ENCODE measurements around the gene NDUFV2. TPM values are rescaled to one million over a fixed set of nuclear protein-coding genes. Genes with fewer than 3 reads are reported as not detected.
A peak's percentile ranks its signal among the peaks of the same experiment; 100 is the strongest.

Gene NDUFV2
- total RNA-seq, 1 experiment from 2014 or later, result 211 TPM

DNA sequence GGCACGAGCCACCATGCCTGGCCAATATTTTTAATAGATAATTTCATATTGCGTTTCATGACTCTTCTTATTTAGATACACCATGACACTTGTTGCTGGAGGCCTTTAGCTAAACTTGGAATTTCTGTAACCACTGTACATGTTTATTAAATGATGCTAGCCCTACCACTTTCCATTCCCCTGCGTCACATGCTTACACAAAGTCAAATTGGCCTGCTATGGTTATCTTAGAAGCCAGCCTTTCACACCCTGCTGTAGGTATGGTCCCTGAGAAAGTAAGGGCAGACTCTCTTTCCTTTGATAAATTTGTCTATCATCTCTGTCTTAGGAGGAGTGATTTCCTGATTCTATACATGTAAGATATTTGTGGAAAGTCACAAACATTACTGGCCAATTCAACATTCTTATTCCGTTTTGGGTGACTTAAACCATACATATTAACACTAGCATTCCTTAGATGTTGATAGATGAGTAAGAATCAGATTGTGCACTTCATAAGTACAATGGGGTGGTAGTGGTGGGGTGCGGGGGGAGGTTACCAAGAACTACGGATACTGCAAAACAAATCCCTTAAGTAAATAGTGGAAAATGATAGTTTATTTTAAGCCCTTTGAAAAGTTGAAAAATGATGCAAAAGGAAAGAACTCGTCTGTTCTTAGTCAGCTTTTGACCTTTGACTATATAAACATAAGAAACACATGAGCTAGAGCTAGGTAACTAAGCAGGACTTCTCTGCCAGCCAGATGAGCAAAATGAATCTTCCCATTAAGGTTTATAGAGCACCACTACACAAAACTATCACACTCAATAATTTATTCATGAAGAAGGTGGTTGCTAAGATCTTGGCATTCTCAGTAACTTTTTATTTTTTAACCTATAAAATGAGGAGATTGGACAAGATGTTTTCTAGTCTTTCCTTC is 7.9 kb upstream of the NDUFV2 start:
- Mint-ChIP-seq H3K4me3 (ENCODE audit: unreplicated experiment) (peak overlapping the region; percentile 1), H3K9me3 (ENCODE audit: unreplicated experiment) (no peaks in the 10 kb centered on the region), H3K4me1 (ENCODE audit: low read depth, unreplicated experiment) (peaks cover 26% of the 10 kb centered on the region), H3K27me3 (ENCODE audit: insufficient read depth, unreplicated experiment) (no peaks in the 10 kb centered on the region), H3K36me3 (ENCODE audit: insufficient read depth, unreplicated experiment) (no peaks in the 10 kb centered on the region), H3K27ac (ENCODE audit: unreplicated experiment) (peak overlapping the region; percentile 81)
- intact Hi-C loops (cut with micrococcal nuclease; ENCODE audit: unreplicated experiment), result loop anchor here (1.0 kb wide), 1 partner anchor 8 kb away; the partner anchor contains the start of gene NDUFV2
- Histone ChIP-seq H3K27me3 (replicated peaks; ENCODE audit: control insufficient read depth, insufficient read depth, low read length) (no peaks in the 10 kb centered on the region), H3K9me3 (no peaks in the 10 kb centered on the region), H3K4me1 (peaks cover 37% of the 10 kb centered on the region), H3K36me3 (ENCODE audit: control insufficient read depth, insufficient read depth, low read length) (no peaks in the 10 kb centered on the region), H3K4me3 (ENCODE audit: low read depth, low read length) (no peak overlapping the region)
- DNase-seq, result peak in 1 of 2 experiments; percentile 25
- ChIA-PET POLR2A (no interaction called here), CTCF (interaction anchor here (1.6 kb wide), 1 partner anchor 9 kb away, joined by 5 read pairs; no protein-coding TSS in a partner anchor)
- TF ChIP-seq, protein P1, sequence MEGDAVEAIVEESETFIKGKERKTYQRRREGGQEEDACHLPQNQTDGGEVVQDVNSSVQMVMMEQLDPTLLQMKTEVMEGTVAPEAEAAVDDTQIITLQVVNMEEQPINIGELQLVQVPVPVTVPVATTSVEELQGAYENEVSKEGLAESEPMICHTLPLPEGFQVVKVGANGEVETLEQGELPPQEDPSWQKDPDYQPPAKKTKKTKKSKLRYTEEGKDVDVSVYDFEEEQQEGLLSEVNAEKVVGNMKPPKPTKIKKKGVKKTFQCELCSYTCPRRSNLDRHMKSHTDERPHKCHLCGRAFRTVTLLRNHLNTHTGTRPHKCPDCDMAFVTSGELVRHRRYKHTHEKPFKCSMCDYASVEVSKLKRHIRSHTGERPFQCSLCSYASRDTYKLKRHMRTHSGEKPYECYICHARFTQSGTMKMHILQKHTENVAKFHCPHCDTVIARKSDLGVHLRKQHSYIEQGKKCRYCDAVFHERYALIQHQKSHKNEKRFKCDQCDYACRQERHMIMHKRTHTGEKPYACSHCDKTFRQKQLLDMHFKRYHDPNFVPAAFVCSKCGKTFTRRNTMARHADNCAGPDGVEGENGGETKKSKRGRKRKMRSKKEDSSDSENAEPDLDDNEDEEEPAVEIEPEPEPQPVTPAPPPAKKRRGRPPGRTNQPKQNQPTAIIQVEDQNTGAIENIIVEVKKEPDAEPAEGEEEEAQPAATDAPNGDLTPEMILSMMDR (IDR thresholded peaks at IDR 0.05; ENCODE audit: insufficient read depth in 1 of 2, low read depth in 1 of 2, low read length in 1 of 2, severe bottlenecking in 1 of 2, unreplicated experiment in 1 of 2), result no peak
- BruUV-seq (replicated peaks), result no TSS peak

DNA sequence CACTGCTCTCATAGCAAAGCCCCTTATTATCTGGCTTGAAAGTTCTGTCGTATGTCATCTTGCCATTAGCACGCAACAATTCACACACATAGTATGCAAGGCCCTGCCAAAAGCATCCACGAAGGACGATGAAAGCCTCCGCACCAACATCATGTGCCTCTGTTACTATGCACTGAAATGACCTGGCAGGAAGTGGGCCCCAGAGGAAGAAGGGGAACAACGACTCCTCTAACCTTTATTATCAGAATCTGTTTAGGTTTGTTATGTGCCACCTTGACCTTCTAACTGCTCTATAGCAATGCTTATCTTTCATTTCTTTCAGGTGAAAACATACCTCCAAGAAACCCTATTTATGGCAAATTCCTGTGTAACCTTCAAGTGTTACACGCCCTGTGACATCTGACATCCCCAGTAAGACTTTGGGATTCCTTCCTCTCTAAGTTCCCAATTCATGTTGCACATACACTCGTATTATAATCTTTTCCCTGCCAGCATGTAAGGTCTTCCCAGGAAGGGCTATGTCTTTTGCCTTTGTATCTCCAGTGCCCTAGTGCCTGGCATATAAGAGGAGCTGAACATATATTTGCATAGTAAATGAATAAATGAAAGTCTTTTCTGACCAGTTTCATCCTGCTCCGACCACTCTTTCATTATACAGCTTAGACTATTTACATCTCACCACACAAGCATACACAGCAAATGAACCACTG is 7.0 kb upstream of the NDUFV2 start:
- H3K4me3 ChIP-seq (ENCODE audit: low read depth, low read length), result no peak overlapping the region
- no peaks in the 10 kb centered on the region for H3K27me3 ChIP-seq (replicated peaks; ENCODE audit: control insufficient read depth, insufficient read depth, low read length)
- Mint-ChIP-seq H3K4me1 (ENCODE audit: low read depth, unreplicated experiment) (peaks cover 26% of the 10 kb centered on the region), H3K36me3 (ENCODE audit: insufficient read depth, unreplicated experiment) (no peaks in the 10 kb centered on the region), H3K27me3 (ENCODE audit: insufficient read depth, unreplicated experiment) (no peaks in the 10 kb centered on the region), H3K4me3 (ENCODE audit: unreplicated experiment) (peak overlapping the region; percentile 1), H3K9me3 (ENCODE audit: unreplicated experiment) (no peaks in the 10 kb centered on the region), H3K27ac (ENCODE audit: unreplicated experiment) (peak overlapping the region; percentile 81)
- H3K9me3 ChIP-seq, result no peaks in the 10 kb centered on the region
- intact Hi-C loops (cut with micrococcal nuclease; ENCODE audit: unreplicated experiment), result no loop called here
- H3K36me3 ChIP-seq (ENCODE audit: control insufficient read depth, insufficient read depth, low read length), result no peaks in the 10 kb centered on the region
- DNase-seq, result no peak
- peaks cover 42% of the 10 kb centered on the region for H3K4me1 ChIP-seq
- ChIA-PET CTCF (interaction anchor here (1.6 kb wide), 1 partner anchor 8 kb away, joined by 5 read pairs; no protein-coding TSS in a partner anchor), POLR2A (no interaction called here)
- no TSS peak for BruUV-seq (replicated peaks)
- TF ChIP-seq, protein P1 (IDR thresholded peaks at IDR 0.05; ENCODE audit: insufficient read depth in 1 of 2, low read depth in 1 of 2, low read length in 1 of 2, severe bottlenecking in 1 of 2, unreplicated experiment in 1 of 2), result no peak

DNA sequence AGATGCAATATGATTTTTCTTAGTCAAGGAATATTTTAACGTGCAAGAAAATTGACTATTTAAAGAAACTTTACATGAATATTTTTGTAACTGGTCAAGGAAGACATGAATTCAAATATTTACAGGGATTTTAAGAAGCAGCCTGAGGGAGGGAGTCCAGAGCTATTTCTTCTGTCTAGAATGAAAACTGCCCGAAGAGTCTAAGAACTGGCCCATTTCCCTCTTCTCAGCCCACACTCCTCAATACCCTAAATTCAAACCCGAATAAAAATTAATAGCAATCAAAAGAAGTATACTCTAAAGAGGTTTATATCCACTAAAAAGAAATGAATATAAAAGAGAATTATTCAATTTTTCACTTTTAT is 6.5 kb upstream of the NDUFV2 start:
- ChIA-PET CTCF (no interaction called here), POLR2A (no interaction called here)
- BruUV-seq (replicated peaks), result no TSS peak
- TF ChIP-seq, protein P1 (IDR thresholded peaks at IDR 0.05; ENCODE audit: insufficient read depth in 1 of 2, low read depth in 1 of 2, low read length in 1 of 2, severe bottlenecking in 1 of 2, unreplicated experiment in 1 of 2), result no peak
- Mint-ChIP-seq H3K4me3 (ENCODE audit: unreplicated experiment) (no peak overlapping the region), H3K9me3 (ENCODE audit: unreplicated experiment) (no peaks in the 10 kb centered on the region), H3K27me3 (ENCODE audit: insufficient read depth, unreplicated experiment) (no peaks in the 10 kb centered on the region), H3K4me1 (ENCODE audit: low read depth, unreplicated experiment) (peaks cover 26% of the 10 kb centered on the region), H3K27ac (ENCODE audit: unreplicated experiment) (peak overlapping the region; percentile 81), H3K36me3 (ENCODE audit: insufficient read depth, unreplicated experiment) (no peaks in the 10 kb centered on the region)
- Histone ChIP-seq H3K27me3 (replicated peaks; ENCODE audit: control insufficient read depth, insufficient read depth, low read length) (no peaks in the 10 kb centered on the region), H3K4me3 (ENCODE audit: low read depth, low read length) (no peak overlapping the region), H3K36me3 (ENCODE audit: control insufficient read depth, insufficient read depth, low read length) (no peaks in the 10 kb centered on the region), H3K9me3 (no peaks in the 10 kb centered on the region), H3K4me1 (peaks cover 44% of the 10 kb centered on the region)
- intact Hi-C loops (cut with micrococcal nuclease; ENCODE audit: unreplicated experiment), result no loop called here
- DNase-seq, result no peak
